Upper lobe of left lung (tissue), 6 donors: Measurements from ENCODE around the gene CCDC124. TPM values are rescaled to one million over a fixed set of nuclear protein-coding genes. Genes with fewer than 3 reads are reported as not detected.

Experiments used
- ATAC-seq, 2 donors: fragments of 200-7000 bp; cut with Tn5 transposase; one replicate each; pipeline ENCODE4 v1.9.1; 2022; ENCODE audit warnings: mild to moderate bottlenecking in 2 of 2, moderate library complexity in 2 of 2; ENCODE audit not compliant: low FRiP score in 2 of 2
- DNase-seq, 2 donors: peaks; one replicate each; pipeline ENCODE4 v3.0.0-alpha.2; 2019 to 2020
- H3K27ac ChIP-seq, 4 donors: fragments of 200-600 bp; sonication (generic); one replicate each; pipeline ENCODE4 v1.5.1; 2016 to 2019
- H3K27me3 ChIP-seq, 4 donors: fragments of 200-600 bp; sonication (generic); one replicate each; pipeline ENCODE4 v1.5.1; 2017 to 2019
- H3K36me3 ChIP-seq, 4 donors: fragments of 200-600 bp; sonication (generic); one replicate each; pipeline ENCODE4 v1.5.1; 2016 to 2019
- H3K4me1 ChIP-seq, 4 donors: fragments of 200-600 bp; sonication (generic); one replicate each; pipeline ENCODE4 v1.5.1; 2018 to 2019
- H3K4me3 ChIP-seq, 4 donors: fragments of 200-600 bp; sonication (generic); one replicate each; pipeline ENCODE4 v1.5.1; 2017 to 2019; ENCODE audit warnings: mild to moderate bottlenecking in 2 of 4, moderate library complexity in 1 of 4
- H3K9me3 ChIP-seq, 4 donors: fragments of 200-600 bp; sonication (generic); one replicate each; pipeline ENCODE4 v1.5.1; 2018 to 2019
- EP300 ChIP-seq, 4 donors: sonication (generic); formaldehyde crosslinking; IDR thresholded peaks; one replicate each; pipeline ENCODE4 v1.5.1; 2017; ENCODE audit warnings: antibody characterized with exemption in 4 of 4, control low read depth in 2 of 4
- POLR2A ChIP-seq, 4 donors: fragments of 450-650 bp; IDR thresholded peaks; one replicate each; pipeline ENCODE4 v1.5.1; 2016 to 2017; ENCODE audit warnings: antibody characterized with exemption in 4 of 4, mild to moderate bottlenecking in 2 of 4
- POLR2AphosphoS5 ChIP-seq, 2 donors: sonication (generic); formaldehyde crosslinking; IDR thresholded peaks; one replicate each; pipeline ENCODE4 v1.5.1; 2017; ENCODE audit warnings: antibody characterized with exemption in 2 of 2
- WGBS, 2 donors: methylation state at CpG; one replicate each; pipeline ENCODE4 v1.1.5; 2017 to 2018; 5-methylcytosine and 5-hydroxymethylcytosine counted together
- total RNA-seq, 6 donors: library from RNA; depleted of rRNA in 4 of 6; stranded (reverse); fragments of >200 nt in 4 of 6; gene quantifications; one replicate each; pipeline versions ENCODE4 v1.1.0 to v1.2.1, GENCODE V29; 2016 to 2021
- TF ChIP-seq, protein P1 (sequence below), 6 experiments: fragments of 450-650 bp in 4 of 6; fragments of 200-600 bp in 2 of 6; sonication (generic) in 2 of 6; IDR thresholded peaks; one replicate each; pipeline ENCODE4 v1.5.1; 2016 to 2019; ENCODE audit warnings: antibody characterized with exemption in 6 of 6
- donor health status: DM: no; HTN: no; CAD: no; lungs with moderate emphysema.
- donor health status: DM: no; HTN: yes; CAD: no; lungs with severe emphysema.

Gene CCDC124
- total RNA-seq, 6 donors from 2014 or later: 50.2 to 83.3 (median 62.1) TPM

GRCh38 chr19:17942181-17942580, 9.4 kb downstream of the CCDC124 start:
- peaks cover 0 to 61% (median 26%) of the 10 kb centered on the region in 4 donors for H3K36me3 ChIP-seq

GRCh38 chr19:17942582-17943273, 9.9 kb downstream of the CCDC124 start:
- peaks cover 0 to 56% (median 24%) of the 10 kb centered on the region in 4 donors for H3K36me3 ChIP-seq
- DNase-seq (peak in 1 of 2 donors; percentile 84), ATAC-seq (no peak)
- 80 to 91% methylated on average over 31 to 37 of the region's 41 CpGs for WGBS, 2 donors
- no peak overlapping the region for H3K4me3 ChIP-seq
- no peaks in the 10 kb centered on the region for H3K27me3 ChIP-seq
- H3K27ac ChIP-seq: no peak overlapping the region
- no peaks in the 10 kb centered on the region for H3K9me3 ChIP-seq
- TF ChIP-seq POLR2AphosphoS5 (IDR thresholded peaks at IDR 0.05) (no peak), POLR2A (IDR thresholded peaks at IDR 0.05) (no peak)
- TF ChIP-seq, protein P1, sequence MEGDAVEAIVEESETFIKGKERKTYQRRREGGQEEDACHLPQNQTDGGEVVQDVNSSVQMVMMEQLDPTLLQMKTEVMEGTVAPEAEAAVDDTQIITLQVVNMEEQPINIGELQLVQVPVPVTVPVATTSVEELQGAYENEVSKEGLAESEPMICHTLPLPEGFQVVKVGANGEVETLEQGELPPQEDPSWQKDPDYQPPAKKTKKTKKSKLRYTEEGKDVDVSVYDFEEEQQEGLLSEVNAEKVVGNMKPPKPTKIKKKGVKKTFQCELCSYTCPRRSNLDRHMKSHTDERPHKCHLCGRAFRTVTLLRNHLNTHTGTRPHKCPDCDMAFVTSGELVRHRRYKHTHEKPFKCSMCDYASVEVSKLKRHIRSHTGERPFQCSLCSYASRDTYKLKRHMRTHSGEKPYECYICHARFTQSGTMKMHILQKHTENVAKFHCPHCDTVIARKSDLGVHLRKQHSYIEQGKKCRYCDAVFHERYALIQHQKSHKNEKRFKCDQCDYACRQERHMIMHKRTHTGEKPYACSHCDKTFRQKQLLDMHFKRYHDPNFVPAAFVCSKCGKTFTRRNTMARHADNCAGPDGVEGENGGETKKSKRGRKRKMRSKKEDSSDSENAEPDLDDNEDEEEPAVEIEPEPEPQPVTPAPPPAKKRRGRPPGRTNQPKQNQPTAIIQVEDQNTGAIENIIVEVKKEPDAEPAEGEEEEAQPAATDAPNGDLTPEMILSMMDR (IDR thresholded peaks at IDR 0.05): no peak
- peaks cover 5 to 12% (median 5%) of the 10 kb centered on the region in 4 donors for H3K4me1 ChIP-seq

More at GRCh38 chr19:17942181-17942580, 9.4 kb downstream of the CCDC124 start:
- no peak for DNase-seq
- no peak overlapping the region for H3K4me3 ChIP-seq
- no peak for ATAC-seq
- peaks cover 1 to 8% (median 2%) of the 10 kb centered on the region in 4 donors for H3K4me1 ChIP-seq
- TF ChIP-seq, protein P1 (IDR thresholded peaks at IDR 0.05): no peak
- TF ChIP-seq EP300 (IDR thresholded peaks at IDR 0.05) (no peak), POLR2A (IDR thresholded peaks at IDR 0.05) (no peak), POLR2AphosphoS5 (IDR thresholded peaks at IDR 0.05) (no peak)
- H3K9me3 ChIP-seq: no peaks in the 10 kb centered on the region
- H3K27me3 ChIP-seq: no peaks in the 10 kb centered on the region
- WGBS, 2 donors: 87 to 93% methylated on average over 16 to 17 of the region's 17 CpGs
- no peak overlapping the region for H3K27ac ChIP-seq

GRCh38 chr19:17943274-17944221, 10.7 kb downstream of the CCDC124 start:
- no peaks in the 10 kb centered on the region for H3K9me3 ChIP-seq
- H3K27me3 ChIP-seq: peaks cover 0 to under 1% (median under 1%) of the 10 kb centered on the region in 4 donors
- peaks cover 7 to 19% (median 8%) of the 10 kb centered on the region in 4 donors for H3K4me1 ChIP-seq
- ATAC-seq (no peak), DNase-seq (peak in 1 of 2 donors; percentile 78)
- WGBS, 2 donors: 86 to 92% methylated on average over 25 to 32 of the region's 57 CpGs
- no peak overlapping the region for H3K27ac ChIP-seq
- H3K4me3 ChIP-seq: no peak overlapping the region
- TF ChIP-seq EP300 (IDR thresholded peaks at IDR 0.05) (no peak), POLR2A (IDR thresholded peaks at IDR 0.05) (no peak), POLR2AphosphoS5 (IDR thresholded peaks at IDR 0.05) (no peak)
- TF ChIP-seq, protein P1 (IDR thresholded peaks at IDR 0.05): no peak
- peaks cover 0 to 51% (median 24%) of the 10 kb centered on the region in 4 donors for H3K36me3 ChIP-seq

DNA sequence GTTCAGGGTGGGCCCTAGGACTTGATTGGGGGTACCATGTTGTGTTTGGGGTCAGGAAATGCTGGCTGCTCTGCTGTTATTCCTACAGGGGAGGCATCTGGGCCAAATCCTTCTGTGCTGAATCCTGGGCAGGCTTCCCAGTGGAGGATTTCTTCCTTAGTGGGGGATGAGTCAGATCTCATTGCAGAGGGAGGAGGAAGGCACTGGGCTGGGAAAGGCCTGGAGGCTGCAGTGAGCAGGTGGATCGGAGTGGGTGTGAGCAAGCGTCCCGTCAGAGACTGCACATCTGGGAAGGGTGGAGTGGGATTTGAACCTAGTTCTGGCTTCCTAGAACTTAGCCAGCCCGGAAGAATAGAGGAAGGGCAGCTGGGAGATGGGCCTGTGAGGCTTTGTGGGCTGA, 11.5 kb downstream of the CCDC124 start:
- 80 to 87% methylated on average over 3 to 4 of the region's 4 CpGs for WGBS, 2 donors
- TF ChIP-seq POLR2AphosphoS5 (IDR thresholded peaks at IDR 0.05) (no peak), EP300 (IDR thresholded peaks at IDR 0.05) (no peak), POLR2A (IDR thresholded peaks at IDR 0.05) (no peak)
- TF ChIP-seq, protein P1 (IDR thresholded peaks at IDR 0.05): no peak
- H3K4me1 ChIP-seq: peaks cover 8 to 27% (median 15%) of the 10 kb centered on the region in 4 donors
- DNase-seq: no peak
- H3K36me3 ChIP-seq: peaks cover 0 to 43% (median 23%) of the 10 kb centered on the region in 4 donors
- peaks cover 0 to 8% (median 3%) of the 10 kb centered on the region in 4 donors for H3K27me3 ChIP-seq
- peak in 1 of 2 donors; percentile 6 for ATAC-seq
- no peaks in the 10 kb centered on the region for H3K9me3 ChIP-seq
- no peak overlapping the region for H3K27ac ChIP-seq
- no peak overlapping the region for H3K4me3 ChIP-seq
